Neuron (in vitro differentiated cells): Measurements from ENCODE around the gene PM20D1.
"Not testable (repeated sequence)": the region's sequence is repeated elsewhere in the genome, so short reads cannot be mapped to it uniquely, and the experiment has no call there.

ENCODE experiments used
- H2AFZ ChIP-seq: one replicate; pipeline ENCODE4 v1.6.1; 2013; ENCODE audit warnings: low read depth, mild to moderate bottlenecking, inconsistent platforms, low read length, moderate library complexity
- H3K27me3 ChIP-seq: one replicate; pipeline ENCODE4 v1.6.1; 2013; ENCODE audit warnings: low read length; ENCODE audit not compliant: insufficient read depth
- H3K36me3 ChIP-seq: one replicate; pipeline ENCODE4 v1.6.1; 2013; ENCODE audit warnings: low read length; ENCODE audit not compliant: insufficient read depth
- H3K4me1 ChIP-seq: one replicate; pipeline ENCODE4 v1.6.1; 2013; ENCODE audit warnings: low read length; ENCODE audit not compliant: insufficient read depth
- H3K4me3 ChIP-seq: 2 replicates; pipeline ENCODE4 v1.5.1; 2013; ENCODE audit warnings: mild to moderate bottlenecking, low read length, moderate library complexity
- H3K9me3 ChIP-seq: one replicate; pipeline ENCODE4 v1.6.1; 2013; ENCODE audit warnings: low read length

PM20D1 gene

GRCh38 chr1:205870236-205870635 lies 20.3 kb upstream of the PM20D1 start:
- Histone ChIP-seq H3K36me3 (no peaks in the 10 kb centered on the region), H3K4me3 (no peak overlapping the region), H3K27me3 (no peaks in the 10 kb centered on the region), H3K4me1 (no peaks in the 10 kb centered on the region), H2AFZ (no peak overlapping the region), H3K9me3 (peaks cover 1% of the 10 kb centered on the region)

GRCh38 chr1:205861540-205861939 lies 11.6 kb upstream of the PM20D1 start:
- Histone ChIP-seq H3K4me3 (no peak overlapping the region), H3K36me3 (no peaks in the 10 kb centered on the region), H3K4me1 (no peaks in the 10 kb centered on the region), H2AFZ (no peak overlapping the region), H3K9me3 (peaks cover 2% of the 10 kb centered on the region), H3K27me3 (no peaks in the 10 kb centered on the region)

GRCh38 chr1:205858141-205858961 lies 8.4 kb upstream of the PM20D1 start:
- H3K27me3 ChIP-seq = no peaks in the 10 kb centered on the region
- H3K4me3 ChIP-seq = no peak overlapping the region
- H3K4me1 ChIP-seq = no peaks in the 10 kb centered on the region
- no peak overlapping the region for H2AFZ ChIP-seq
- peaks cover 2% of the 10 kb centered on the region for H3K9me3 ChIP-seq
- H3K36me3 ChIP-seq = no peaks in the 10 kb centered on the region

GRCh38 chr1:205857501-205857900 lies 7.6 kb upstream of the PM20D1 start:
- H3K27me3 ChIP-seq, H2AFZ ChIP-seq, H3K4me1 ChIP-seq, H3K9me3 ChIP-seq, H3K4me3 ChIP-seq, H3K36me3 ChIP-seq: not testable (repeated sequence)

- Histone ChIP-seq H3K36me3 (no peaks in the 10 kb centered on the region), H3K27me3 (no peaks in the 10 kb centered on the region), H3K4me1 (no peaks in the 10 kb centered on the region), H3K9me3 (peaks cover 3% of the 10 kb centered on the region), H2AFZ (no peak overlapping the region), H3K4me3 (no peak overlapping the region)
These were observed 6.5 kb upstream of the PM20D1 start for GRCh38 chr1:205856433-205856832.

- no peaks in the 10 kb centered on the region for H3K4me1 ChIP-seq
- peaks cover 3% of the 10 kb centered on the region for H3K9me3 ChIP-seq
- H3K4me3 ChIP-seq = no peak overlapping the region
- no peaks in the 10 kb centered on the region for H3K27me3 ChIP-seq
- no peaks in the 10 kb centered on the region for H3K36me3 ChIP-seq
- no peak overlapping the region for H2AFZ ChIP-seq
These were observed 3.0 kb upstream of the PM20D1 start for GRCh38 chr1:205852969-205853368.

GRCh38 chr1:205851993-205852392 lies 2.1 kb upstream of the PM20D1 start:
- H3K9me3 ChIP-seq = peaks cover 3% of the 10 kb centered on the region
- no peaks in the 10 kb centered on the region for H3K4me1 ChIP-seq

GRCh38 chr1:205843036-205843859 lies 6.7 kb downstream of the PM20D1 start:
- no peak overlapping the region for H3K4me3 ChIP-seq

More at GRCh38 chr1:205851993-205852392, 2.1 kb upstream of the PM20D1 start:
- Histone ChIP-seq H3K27me3 (no peaks in the 10 kb centered on the region), H2AFZ (no peak overlapping the region), H3K36me3 (no peaks in the 10 kb centered on the region), H3K4me3 (no peak overlapping the region)

GRCh38 chr1:205842229-205842628 lies 7.7 kb downstream of the PM20D1 start:
- Histone ChIP-seq H3K27me3 (no peaks in the 10 kb centered on the region), H3K4me3 (no peak overlapping the region), H3K4me1 (no peaks in the 10 kb centered on the region), H3K36me3 (no peaks in the 10 kb centered on the region), H2AFZ (no peak overlapping the region), H3K9me3 (no peaks in the 10 kb centered on the region)

More at GRCh38 chr1:205843036-205843859, 6.7 kb downstream of the PM20D1 start:
- Histone ChIP-seq H3K9me3 (no peaks in the 10 kb centered on the region), H3K36me3 (no peaks in the 10 kb centered on the region), H3K27me3 (no peaks in the 10 kb centered on the region), H3K4me1 (no peaks in the 10 kb centered on the region), H2AFZ (no peak overlapping the region)

GRCh38 chr1:205840146-205840923 lies 9.6 kb downstream of the PM20D1 start:
- Histone ChIP-seq H3K27me3 (no peaks in the 10 kb centered on the region), H3K9me3 (no peaks in the 10 kb centered on the region), H3K36me3 (no peaks in the 10 kb centered on the region), H3K4me1 (no peaks in the 10 kb centered on the region), H2AFZ (no peak overlapping the region), H3K4me3 (no peak overlapping the region)

GRCh38 chr1:205837382-205837970 lies 12.5 kb downstream of the PM20D1 start:
- no peaks in the 10 kb centered on the region for H3K36me3 ChIP-seq
- H3K4me3 ChIP-seq = no peak overlapping the region
- no peaks in the 10 kb centered on the region for H3K4me1 ChIP-seq
- H3K27me3 ChIP-seq = no peaks in the 10 kb centered on the region
- H3K9me3 ChIP-seq = no peaks in the 10 kb centered on the region
- no peak overlapping the region for H2AFZ ChIP-seq

- Histone ChIP-seq H3K9me3 (no peaks in the 10 kb centered on the region), H3K27me3 (no peaks in the 10 kb centered on the region), H3K4me1 (no peaks in the 10 kb centered on the region), H2AFZ (no peak overlapping the region), H3K4me3 (no peak overlapping the region), H3K36me3 (no peaks in the 10 kb centered on the region)
These were observed 15.2 kb downstream of the PM20D1 start for GRCh38 chr1:205834751-205835150.
